ENCODE measurements around the gene FCRL4. TPM values are rescaled to one million over a fixed set of nuclear protein-coding genes. Genes with fewer than 3 reads are reported as not detected.

FCRL4 gene
- polyA plus RNA-seq (2013, experiment 1 of 2; ENCODE audit: insufficient read length): not detected
- not detected for polyA plus RNA-seq (2013, experiment 2 of 2; ENCODE audit: insufficient read length)

DNA sequence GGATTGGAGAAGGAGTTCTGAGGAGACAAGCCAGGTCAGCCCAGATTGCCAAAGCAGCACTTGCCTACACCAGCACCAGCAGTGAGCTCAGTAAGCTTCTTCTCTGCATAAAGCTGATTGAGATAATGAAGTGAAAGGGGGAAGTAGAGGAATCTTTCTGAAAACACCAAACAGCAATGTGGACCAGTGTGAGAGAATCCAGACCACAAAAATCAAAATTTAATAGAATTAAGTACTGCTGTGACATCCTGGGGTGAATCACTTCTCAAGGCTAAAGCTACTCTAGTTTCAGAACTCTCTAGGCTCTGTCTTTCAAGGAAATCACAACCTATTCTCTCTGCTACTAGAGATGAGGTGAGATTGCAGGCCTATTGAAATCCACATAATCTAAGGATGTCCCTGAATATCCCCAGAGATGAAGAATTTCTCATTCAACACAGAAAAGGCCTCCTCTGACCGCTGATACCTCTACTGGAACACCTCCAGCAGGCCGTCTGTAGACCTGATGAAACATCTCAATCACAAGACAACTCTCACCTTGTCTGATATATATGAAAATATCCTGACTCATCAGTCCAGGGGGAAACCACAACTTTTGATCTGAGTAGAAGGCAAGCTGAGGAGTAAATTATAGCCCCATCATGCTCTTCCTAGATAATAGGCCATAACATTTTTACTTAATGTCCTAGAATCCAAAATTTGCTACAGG, at the start of gene FCRL4:
FCRL4 (minus strand) TSS at position 127 of the 709 bp plus-strand sequence. CDS start 141 bp downstream, outside the sequence.
- no peak for DNase-seq

DNA sequence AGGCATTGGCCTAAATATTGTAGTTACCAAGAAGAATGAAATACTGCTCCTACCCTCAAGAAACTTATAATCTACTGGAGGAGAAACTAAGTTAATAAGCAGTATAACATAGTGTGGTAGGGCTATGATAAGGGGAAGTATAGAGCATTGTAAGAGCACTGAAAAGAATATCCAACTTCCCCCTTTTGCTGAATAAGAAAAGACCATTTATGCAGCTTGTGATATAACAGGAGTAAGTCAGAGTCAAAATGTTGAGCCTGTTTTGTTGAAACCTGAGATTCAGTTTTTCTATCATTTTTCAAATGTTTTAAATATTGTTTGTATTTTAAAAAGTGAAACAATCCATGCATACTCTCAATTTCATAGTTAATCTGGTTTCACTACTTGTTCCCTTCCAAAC, 48.3 kb upstream of the FCRL4 start:
- no peak for DNase-seq

DNA sequence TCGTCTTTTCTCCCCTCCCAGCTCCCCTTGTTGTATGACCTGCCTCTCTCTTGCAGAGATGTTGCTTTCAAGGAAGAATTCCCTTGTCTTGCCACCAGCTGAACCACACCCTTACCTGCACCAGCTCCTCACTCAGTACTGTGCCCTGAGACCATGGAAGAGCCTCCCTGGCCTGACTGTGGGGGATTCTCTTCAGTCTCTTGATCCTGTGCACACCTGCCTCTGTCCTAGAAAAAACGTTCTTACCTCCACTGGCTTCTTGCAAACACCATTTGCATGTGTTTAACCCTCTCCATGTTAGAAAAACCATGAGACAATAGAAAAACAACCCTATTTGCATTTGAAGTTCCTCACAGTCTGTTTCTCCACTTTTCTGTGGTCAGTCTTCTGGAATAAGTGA, 43.3 kb upstream of the FCRL4 start:
- DNase-seq: no peak

DNA sequence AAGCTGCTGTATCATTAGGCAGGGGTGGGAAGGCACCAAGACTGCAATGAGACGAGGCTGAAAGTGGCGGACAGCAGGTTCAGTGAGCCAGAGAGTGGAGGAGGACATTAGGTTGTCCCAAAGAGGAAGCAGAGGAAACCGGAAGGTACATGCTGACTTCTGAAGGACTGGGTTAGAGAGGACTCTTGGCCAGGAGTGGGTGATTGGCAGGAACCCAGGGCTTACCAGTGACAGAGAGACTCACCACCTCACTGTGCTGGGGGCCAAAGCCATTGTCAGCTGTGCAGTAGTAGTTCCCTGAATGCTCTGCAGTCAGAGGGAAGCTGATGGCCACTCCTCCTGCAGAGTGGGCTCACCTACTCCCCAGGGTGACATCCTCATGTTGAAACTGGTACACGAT, 41.9 kb upstream of the FCRL4 start:
- no peak for DNase-seq

DNA sequence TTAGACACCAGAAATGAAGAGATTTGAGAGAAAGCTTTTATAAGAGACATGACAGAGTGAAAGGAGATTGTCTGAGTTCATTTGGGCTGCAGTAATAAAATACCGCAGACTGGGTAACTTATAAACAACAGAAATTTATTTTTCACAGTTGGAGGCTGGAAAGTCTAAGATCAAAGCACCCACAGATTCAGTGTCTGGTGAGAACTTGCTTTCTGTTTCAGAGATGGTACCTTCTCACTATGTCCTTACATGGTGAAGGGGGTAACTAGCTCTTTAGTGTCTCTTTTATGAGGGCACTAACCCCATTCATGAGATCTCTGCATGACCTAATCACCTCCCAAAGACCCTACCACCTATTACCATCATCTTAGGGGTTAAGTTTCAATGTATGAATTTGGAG, 30.9 kb upstream of the FCRL4 start:
- no peak for DNase-seq

DNA sequence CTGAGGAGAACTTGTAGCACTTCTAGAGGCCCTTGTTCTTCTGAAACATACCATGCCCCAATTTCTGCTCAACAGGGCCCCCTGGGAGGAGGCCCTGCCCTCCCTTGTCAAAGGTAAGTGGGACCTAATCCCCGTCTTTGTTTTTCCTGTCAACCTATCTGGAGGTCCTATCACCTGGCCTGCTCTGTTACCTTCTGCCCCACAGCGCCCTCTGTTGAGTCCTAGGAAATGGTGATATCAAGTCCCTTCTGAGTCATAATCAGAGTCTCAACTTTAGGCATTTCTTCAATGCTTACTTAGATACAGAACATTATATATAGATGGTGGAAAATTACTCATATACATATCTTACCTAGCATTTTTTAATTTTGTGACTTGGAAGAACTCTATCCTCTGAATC, 28.2 kb upstream of the FCRL4 start:
- peak; percentile 1 for DNase-seq

DNA sequence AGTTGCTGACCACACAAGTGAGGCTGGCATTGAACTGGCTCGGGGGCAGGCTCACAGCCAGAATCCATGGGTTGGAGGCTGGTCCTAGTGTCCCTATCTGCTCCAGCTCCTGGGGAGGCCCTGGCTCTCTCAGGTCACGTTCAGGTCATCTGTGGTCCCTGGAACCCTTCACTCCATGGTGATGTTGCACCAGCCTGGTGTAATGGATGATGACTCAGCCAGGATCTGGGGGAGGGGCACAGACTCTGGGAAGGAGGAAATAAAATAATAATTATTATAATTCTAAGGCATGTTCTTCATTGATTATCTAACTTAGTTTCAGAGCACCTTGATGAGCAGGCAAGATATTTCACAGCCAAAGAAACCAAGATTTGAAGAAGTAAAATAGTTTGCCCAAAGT, 26.6 kb upstream of the FCRL4 start:
- no peak for DNase-seq

DNA sequence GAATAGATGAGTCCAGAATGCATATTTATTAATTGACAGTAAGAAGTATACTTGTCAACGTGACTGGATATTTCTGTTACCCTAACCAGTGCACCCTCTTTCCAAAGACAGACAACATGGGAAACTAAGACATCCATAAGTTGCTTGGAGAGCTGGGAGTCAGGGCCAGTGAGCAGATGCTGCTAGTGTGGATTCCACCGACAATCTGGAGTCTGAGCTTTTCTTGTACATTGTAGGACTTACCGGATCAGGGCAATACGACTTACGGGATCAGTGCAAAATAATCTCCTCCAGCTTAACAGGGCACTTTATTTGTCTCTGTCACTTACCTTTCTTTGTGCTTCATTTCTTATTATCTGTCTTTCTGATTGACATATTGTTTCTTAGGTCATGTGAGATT, 24.6 kb upstream of the FCRL4 start:
- DNase-seq: no peak

DNA sequence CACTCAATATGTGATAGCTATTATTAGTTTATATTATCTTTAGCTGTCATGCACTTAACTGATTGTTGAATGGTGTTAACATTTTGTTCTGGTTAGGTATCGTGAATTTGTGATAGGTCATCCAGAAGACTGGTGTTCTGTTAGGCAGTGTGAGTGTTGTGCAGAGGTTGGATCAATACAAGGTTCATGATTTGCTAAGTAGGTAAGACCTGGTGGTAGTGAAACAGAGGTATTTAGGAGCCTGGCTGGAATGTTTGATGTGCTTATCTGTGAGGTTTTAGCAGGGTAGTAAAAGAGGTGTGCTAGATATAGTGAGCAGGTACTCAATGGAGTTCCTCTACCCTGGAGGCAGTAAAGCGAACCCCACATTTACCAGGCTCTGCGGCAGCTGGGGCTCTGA, 20.3 kb upstream of the FCRL4 start:
- DNase-seq: no peak

DNA sequence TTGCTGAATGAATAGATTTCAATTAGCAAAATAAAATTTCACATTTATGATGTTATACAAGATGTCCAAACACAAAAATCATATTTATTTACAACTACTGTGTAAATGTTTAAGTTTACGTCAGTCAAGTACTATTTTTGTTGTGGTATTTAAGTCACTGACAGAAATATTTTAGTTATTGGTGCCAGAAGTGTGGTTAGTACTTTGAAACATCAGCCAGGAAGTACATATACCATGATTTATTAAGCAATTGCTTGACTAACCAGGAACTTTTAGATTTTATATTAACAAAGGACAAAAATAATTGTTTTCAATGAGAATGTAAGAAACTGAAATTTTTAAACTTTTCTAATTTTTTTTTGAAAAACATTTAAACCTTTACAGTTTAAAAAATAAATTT, 2.4 kb upstream of the FCRL4 start:
- no peak for DNase-seq

DNA sequence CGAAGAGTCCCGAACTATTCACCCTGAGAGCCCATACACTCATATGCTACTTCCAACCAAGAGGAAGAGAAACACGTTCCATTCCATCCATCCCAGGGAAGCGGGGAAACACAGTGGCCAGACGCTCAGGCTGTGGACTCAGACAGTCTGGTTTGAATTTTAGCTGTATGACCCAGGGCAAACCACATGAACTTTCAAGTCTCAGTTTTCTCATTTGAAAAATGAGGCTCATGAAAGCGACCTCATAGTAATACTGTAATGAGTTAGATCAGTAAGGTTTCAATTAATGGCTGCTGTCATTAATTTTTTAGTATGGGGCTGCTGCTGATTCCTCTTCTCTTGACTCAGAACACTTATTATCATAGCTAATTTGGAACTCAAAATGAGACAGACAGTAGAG, 1.5 kb downstream of the FCRL4 start:
- DNase-seq: no peak

DNA sequence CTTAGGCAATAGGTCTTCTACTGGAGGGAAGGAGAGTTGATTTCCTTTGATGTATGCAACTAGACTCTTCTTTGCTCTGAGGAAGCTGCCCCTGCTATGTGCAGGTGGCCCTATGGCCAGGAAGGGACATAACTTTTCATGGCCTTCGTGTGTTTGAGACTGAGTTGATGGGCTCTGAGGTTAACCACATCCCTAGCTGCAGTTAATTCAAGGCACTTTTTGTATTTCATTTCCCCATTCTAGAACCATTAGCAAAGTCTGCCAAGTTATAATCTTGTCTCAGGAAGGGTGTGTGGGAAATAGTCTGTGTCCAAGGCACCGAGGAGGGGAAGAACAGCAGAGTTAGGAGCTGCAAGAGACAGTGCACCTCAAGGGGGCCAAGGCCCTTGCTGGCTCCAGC, 2.5 kb downstream of the FCRL4 start:
- DNase-seq: no peak

DNA sequence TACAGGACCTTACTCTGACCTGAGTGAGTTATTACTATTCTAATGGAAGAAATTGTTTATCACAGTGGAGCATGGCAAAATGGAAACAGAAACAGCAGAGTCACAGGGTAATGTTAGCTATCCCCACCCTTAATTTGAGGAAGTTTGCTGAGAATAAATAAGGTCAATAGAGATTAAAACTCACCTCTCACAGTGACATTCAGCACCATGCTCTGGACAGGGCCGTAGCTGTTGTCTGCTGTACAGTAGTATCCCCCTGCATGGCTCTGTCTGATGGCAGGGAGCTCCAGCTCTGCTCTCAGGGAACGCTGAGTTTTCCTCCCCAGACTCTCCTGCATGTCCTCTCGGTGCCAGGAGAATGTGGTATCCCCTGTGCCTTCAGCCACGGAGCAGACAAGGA, 11.9 kb downstream of the FCRL4 start:
- no peak for DNase-seq

DNA sequence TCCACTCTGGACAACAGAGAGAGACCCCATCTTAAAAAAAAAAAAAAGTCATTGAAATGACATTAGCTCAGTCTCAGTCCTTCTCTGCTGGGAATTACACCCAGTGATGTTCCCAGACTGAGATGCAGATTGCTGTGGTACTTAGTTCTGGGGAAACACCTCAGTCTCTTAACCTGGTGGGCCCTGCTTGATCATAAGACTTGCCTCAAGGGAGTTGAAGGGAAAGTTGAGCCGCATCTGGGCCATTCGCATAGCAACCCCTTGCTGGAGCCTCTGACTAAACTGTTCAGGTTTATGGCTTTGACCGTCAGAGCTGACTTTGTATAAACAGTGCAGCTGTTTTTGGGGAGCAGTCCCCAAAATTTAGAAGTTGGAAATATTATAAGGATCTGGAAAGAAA, 13.4 kb downstream of the FCRL4 start:
- DNase-seq: no peak

DNA sequence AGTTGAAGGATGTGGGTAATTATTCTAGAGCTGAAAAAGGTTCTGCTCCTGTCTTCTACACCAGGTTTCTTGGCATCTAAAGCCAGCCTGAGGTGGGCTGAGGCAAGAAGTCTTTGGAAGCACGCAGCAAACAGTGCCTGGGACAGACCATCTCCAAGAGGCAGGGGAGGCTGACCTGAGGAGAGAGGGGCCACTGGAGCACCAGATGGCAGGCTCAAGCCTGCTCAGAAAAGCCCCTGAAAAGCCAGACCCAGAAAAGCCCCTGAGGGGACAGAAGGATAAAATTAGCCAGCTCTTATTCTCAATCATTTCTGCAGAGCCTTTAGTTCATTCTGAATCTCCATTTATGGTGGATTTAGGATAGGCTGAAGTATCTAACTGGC, 17.1 kb downstream of the FCRL4 start:
- DNase-seq: no peak

DNA sequence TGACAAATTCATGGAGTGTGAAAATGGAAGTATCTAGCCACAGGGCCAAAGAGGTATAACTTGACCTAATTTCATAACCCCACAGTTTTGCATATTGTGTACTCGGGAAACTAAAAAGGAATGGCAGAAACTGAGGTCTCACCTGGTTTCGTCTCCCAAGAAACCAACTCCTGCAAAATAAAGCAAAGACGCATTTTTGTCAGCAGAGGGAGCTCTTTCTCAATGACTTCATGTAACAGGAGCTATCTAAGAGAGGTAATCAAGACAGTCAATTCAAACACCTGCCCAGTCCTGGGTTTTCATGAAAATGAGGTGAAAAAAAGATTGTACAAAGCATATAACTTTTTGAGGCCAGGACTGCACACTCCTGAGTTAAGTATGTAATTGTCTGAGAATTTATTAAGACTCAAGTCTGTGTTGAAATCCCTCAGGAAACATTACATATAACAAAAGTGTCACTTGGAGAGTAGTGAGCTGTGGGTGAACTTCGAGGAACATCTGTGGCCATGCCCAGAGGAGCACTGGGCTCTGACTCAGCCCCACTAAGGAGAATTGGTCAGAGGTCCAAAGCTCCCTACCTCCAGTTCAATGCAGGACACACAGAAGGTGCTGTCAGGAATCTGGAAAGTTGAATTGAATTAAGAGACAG, 17.6 kb downstream of the FCRL4 start:
- peak; percentile 57 for DNase-seq

DNA sequence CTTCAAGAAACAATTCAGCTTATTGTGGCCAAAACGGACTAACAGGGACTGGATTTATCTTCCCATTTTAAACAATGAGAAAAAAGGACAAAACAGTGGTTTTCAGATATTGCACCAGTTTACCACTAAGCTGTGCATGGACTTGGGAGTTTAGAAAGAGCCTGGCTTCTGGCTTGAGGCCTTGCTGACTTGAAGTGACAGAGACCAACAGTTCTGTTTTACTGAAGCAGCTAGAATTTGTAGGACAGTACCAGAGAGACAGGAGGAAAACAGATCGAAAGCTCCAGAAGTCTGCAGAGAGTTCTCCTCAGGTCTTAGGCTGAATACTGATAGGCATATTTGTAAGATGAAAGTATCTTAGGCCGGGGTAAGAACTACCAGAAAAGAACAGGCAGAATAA, 20.5 kb downstream of the FCRL4 start:
- no peak for DNase-seq

DNA sequence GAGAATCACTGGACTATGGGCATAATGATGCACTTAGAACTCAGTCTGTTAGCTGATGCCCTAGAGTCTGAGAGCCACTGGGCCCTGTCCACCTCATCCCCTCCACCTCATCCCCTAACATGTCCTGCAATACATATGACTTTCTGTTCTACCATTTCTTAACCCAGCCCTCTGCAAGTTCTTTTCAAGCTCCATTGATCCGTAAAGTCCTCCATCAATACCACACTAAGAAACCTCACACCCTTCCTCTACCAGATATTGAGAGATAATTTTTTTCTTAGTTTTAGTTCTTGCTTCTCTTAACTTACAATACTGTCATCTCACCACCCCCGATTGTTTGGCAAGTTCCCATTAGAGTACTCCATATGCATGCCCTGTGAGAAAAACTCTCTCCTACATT, 22.1 kb downstream of the FCRL4 start:
- DNase-seq: no peak

DNA sequence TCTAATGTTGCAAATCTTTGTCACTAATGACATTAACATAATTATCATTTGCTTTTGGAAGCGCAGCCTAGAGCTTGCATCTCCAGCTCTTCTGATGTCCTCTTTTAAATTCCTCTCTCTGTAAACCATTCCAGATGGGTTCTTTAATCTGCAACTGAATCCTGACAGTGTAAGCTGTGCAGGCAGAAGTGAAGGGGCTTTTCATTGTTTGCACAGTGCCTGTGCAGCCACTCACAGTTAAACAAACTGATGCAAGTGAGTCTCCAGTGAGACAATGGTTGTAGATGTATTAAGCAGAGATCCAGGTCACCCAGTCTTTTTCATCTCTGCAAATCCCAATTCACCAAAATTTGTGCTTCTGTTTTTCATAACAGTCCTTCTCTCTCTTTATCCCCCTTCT, 23.0 kb downstream of the FCRL4 start:
- DNase-seq: no peak

DNA sequence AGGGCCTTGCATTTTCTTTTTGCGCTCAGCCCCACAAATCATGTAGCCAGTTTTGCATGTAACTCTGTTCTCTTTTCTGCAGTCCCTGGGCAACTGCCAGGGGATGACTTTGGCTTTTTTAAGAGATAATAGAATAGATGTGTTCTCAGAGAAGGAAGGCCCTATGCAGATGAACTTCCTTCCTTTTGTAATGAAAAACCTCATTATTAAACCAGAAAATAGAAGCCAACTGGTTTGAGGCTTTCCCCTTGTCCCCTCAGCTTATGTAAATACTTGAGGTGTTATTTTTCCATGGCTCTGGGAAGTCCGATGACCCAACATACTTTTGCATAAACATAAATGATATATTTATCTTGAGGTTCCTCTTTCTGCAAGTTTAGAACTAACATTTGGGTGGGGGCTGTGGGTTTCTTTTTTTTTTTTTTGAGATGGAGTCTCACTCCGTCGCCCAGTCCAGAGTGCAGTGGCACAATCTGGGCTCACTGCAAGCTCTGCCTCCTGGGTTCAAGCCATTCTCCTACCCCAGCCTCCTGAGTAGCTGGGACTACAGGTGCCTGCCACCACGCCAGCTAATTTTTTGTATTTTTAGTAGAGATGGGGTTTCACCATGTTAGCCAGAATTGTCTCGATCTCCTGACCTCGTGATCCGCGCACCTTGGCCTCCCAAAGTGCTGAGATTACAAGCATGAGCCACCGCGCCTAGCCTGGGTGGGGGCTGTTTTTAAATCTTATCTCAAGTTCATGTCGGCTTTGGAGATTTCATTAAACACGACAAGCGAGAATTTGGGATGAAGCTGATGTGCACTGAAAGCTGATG, 31.2 kb downstream of the FCRL4 start:
- DNase-seq: no peak

DNA sequence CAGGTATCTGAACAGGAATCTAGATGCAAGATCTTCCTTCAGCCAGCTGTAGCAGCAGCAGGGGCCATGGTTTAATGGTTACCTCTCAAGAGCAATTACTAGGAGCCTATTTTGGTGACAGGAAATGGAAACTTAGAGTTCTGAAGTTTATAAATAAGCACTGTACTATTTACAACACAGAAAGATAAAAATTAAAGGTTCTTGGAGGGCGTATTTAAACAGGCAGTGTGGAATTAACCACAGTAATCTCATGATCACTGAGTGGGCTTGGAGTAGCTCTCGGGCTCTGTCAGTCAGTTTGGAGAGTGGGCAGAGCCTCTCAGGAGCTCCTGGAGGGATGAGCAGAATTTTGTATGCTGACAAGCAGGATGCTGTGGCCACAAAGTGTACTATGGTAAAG, 35.4 kb downstream of the FCRL4 start:
- DNase-seq: no peak

DNA sequence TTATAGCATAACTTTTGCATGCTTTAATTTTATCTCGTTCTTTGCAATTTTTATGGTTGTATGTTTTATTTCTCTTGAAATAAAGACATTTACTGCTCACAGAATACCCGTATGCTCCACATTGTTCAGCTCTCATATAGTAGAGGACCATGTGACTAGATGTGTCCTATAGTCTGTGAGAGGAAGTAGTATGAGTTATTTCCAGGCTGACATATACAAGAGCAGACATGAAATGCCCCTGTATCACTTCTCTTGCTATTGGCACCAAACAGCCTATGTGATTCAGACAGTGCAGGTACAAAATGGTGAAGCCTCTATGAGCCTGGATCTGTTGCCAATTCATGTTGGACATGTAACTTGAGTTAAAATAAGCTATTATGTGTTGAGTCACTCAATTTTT, 39.8 kb downstream of the FCRL4 start:
- no peak for DNase-seq
